NCI-H2107 treated with DMSO at 0.1 percent for 48 hours (cell line): ENCODE measurements around the gene AGPAT4.

ENCODE experiments used
- DNase-seq: peaks from one replicate; lab custom pipeline; 2025; ENCODE audit not compliant: unreplicated experiment; lab: John Stamatoyannopoulos, UW

Gene AGPAT4

GRCh38 chr6:161256407-161256806 lies 17.5 kb downstream of the AGPAT4 start:
- DNase-seq: no peak

GRCh38 chr6:161255518-161255917 lies 18.3 kb downstream of the AGPAT4 start:
- DNase-seq: no peak

GRCh38 chr6:161254464-161255253 lies 19.2 kb downstream of the AGPAT4 start:
- DNase-seq: no peak

GRCh38 chr6:161254126-161254463 lies 19.8 kb downstream of the AGPAT4 start:
- DNase-seq: no peak

GRCh38 chr6:161251345-161251744 lies 22.5 kb downstream of the AGPAT4 start:
- DNase-seq: no peak

- DNase-seq: no peak
These were observed 24.5 kb downstream of the AGPAT4 start for GRCh38 chr6:161249327-161249726.

GRCh38 chr6:161246725-161247124 lies 27.1 kb downstream of the AGPAT4 start:
- no peak for DNase-seq

- no peak for DNase-seq
These were observed 28.5 kb downstream of the AGPAT4 start for GRCh38 chr6:161245363-161245762.

GRCh38 chr6:161244725-161245124 lies 29.1 kb downstream of the AGPAT4 start:
- no peak for DNase-seq

- no peak for DNase-seq
These were observed 30.8 kb downstream of the AGPAT4 start for GRCh38 chr6:161242779-161243693.

GRCh38 chr6:161242113-161242512 lies 31.7 kb downstream of the AGPAT4 start:
- no peak for DNase-seq

- no peak for DNase-seq
These were observed 34.9 kb downstream of the AGPAT4 start for GRCh38 chr6:161239001-161239400.

- DNase-seq: no peak
These were observed 35.4 kb downstream of the AGPAT4 start for GRCh38 chr6:161238500-161238899.

GRCh38 chr6:161238081-161238480 lies 35.8 kb downstream of the AGPAT4 start:
- no peak for DNase-seq

- no peak for DNase-seq
These were observed 36.7 kb downstream of the AGPAT4 start for GRCh38 chr6:161237176-161237575.

- DNase-seq: no peak
These were observed 37.9 kb downstream of the AGPAT4 start for GRCh38 chr6:161235776-161236633.

- DNase-seq: no peak
These were observed 39.7 kb downstream of the AGPAT4 start for GRCh38 chr6:161233986-161234661.

- DNase-seq: no peak
These were observed 41.4 kb downstream of the AGPAT4 start for GRCh38 chr6:161232467-161232866.

- no peak for DNase-seq
These were observed 41.9 kb downstream of the AGPAT4 start for GRCh38 chr6:161232010-161232409.

GRCh38 chr6:161230339-161230738 lies 43.5 kb downstream of the AGPAT4 start:
- DNase-seq: no peak
